ENCODE data around the gene ZNF718. TPM values are rescaled to one million over a fixed set of nuclear protein-coding genes. Genes with fewer than 3 reads are reported as not detected.
"Not testable (repeated sequence)": the region's sequence is repeated elsewhere in the genome, so short reads cannot be mapped to it uniquely, and the experiment has no call there.

Gene ZNF718
- total RNA-seq, 2 experiments from 2014 or later, result 7.7 TPM

- H3K4me1 Mint-ChIP-seq (ENCODE audit: low read depth); intact Hi-C loops (cut with micrococcal nuclease); CTCF ChIA-PET; H3K27me3 Mint-ChIP-seq; H3K27ac Mint-ChIP-seq; DNase-seq; POLR2A ChIA-PET; H3K4me3 Mint-ChIP-seq: not testable (repeated sequence)
- Mint-ChIP-seq H3K9me3 (peaks cover 85% of the 10 kb centered on the region), H3K36me3 (peaks cover 72% of the 10 kb centered on the region)
Observed at GRCh38 chr4:171318-171717, 47.0 kb downstream of the ZNF718 start.

- H3K4me3 Mint-ChIP-seq, result no peak overlapping the region
- no peaks in the 10 kb centered on the region for H3K4me1 Mint-ChIP-seq (ENCODE audit: low read depth)
- no peak overlapping the region for H3K27ac Mint-ChIP-seq
- peaks cover 87% of the 10 kb centered on the region for H3K9me3 Mint-ChIP-seq
- no peak for DNase-seq
- no peaks in the 10 kb centered on the region for H3K27me3 Mint-ChIP-seq
- ChIA-PET POLR2A (no interaction called here), CTCF (interaction anchor here (1.4 kb wide), 1 partner anchor 569 kb away, joined by 4 read pairs; no protein-coding TSS in a partner anchor)
- H3K36me3 Mint-ChIP-seq, result peaks cover 77% of the 10 kb centered on the region
- intact Hi-C loops (cut with micrococcal nuclease), result no loop called here
Observed at GRCh38 chr4:173666-174314, 49.5 kb downstream of the ZNF718 start.

GRCh38 chr4:175986-176385 is 51.7 kb downstream of the ZNF718 start:
- ChIA-PET POLR2A (no interaction called here), CTCF (no interaction called here)
- Mint-ChIP-seq H3K4me1 (ENCODE audit: low read depth) (no peaks in the 10 kb centered on the region), H3K27me3 (no peaks in the 10 kb centered on the region), H3K36me3 (peaks cover 71% of the 10 kb centered on the region), H3K27ac (no peak overlapping the region), H3K4me3 (no peak overlapping the region), H3K9me3 (peaks cover 84% of the 10 kb centered on the region)
- intact Hi-C loops (cut with micrococcal nuclease), result no loop called here
- no peak for DNase-seq

DNA sequence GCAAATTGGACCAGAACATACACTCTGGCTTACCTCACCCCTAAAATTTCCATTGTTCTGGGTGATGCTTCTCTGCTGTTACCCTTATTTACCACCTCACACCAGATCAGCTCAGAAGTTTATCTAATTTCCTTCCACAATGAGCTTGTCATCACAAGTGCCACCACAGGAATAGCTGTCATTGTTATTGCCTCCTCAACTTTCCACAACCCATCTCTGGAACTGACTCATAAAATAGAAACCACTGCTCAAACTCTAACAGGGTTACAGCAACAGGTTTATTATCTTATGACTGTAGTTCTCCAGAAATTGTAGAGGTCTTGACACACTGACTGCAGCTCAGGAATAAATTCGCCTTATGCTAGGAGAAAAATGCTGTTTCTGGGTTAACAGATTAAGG is 52.7 kb downstream of the ZNF718 start:
- CTCF ChIA-PET, result no interaction called here
- POLR2A ChIA-PET, result no interaction called here
- no peak overlapping the region for H3K4me3 Mint-ChIP-seq
- no peak for DNase-seq
- H3K9me3 Mint-ChIP-seq, result peaks cover 82% of the 10 kb centered on the region
- no peaks in the 10 kb centered on the region for H3K27me3 Mint-ChIP-seq
- H3K27ac Mint-ChIP-seq, result no peak overlapping the region
- intact Hi-C loops (cut with micrococcal nuclease), result no loop called here
- H3K36me3 Mint-ChIP-seq, result peaks cover 68% of the 10 kb centered on the region
- H3K4me1 Mint-ChIP-seq (ENCODE audit: low read depth), result no peaks in the 10 kb centered on the region

DNA sequence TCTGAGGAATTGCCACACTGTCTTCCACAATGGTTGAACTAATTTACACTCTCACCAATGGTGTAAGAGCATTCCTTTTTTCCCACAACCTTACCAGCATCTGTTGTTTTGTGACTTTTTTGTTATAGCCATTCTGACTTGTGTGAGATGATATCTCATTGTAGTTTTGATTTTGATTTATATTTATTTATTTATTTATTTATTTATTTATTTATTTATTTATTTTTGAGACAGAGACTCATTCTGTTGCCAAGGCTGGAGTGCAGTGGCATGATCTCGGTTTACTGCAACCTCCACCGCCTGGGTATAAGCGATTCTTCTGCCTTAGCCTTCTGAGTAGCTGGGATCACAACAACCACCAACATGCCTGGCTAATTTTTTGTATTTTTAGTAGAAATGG is 57.9 kb downstream of the ZNF718 start:
- H3K27me3 Mint-ChIP-seq; intact Hi-C loops (cut with micrococcal nuclease); POLR2A ChIA-PET; H3K27ac Mint-ChIP-seq; DNase-seq; CTCF ChIA-PET; H3K4me1 Mint-ChIP-seq (ENCODE audit: low read depth); H3K4me3 Mint-ChIP-seq: not testable (repeated sequence)
- H3K9me3 Mint-ChIP-seq, result peaks cover 85% of the 10 kb centered on the region
- H3K36me3 Mint-ChIP-seq, result peaks cover 81% of the 10 kb centered on the region

GRCh38 chr4:188091-188490 is 63.8 kb downstream of the ZNF718 start:
- POLR2A ChIA-PET, result no interaction called here

DNA sequence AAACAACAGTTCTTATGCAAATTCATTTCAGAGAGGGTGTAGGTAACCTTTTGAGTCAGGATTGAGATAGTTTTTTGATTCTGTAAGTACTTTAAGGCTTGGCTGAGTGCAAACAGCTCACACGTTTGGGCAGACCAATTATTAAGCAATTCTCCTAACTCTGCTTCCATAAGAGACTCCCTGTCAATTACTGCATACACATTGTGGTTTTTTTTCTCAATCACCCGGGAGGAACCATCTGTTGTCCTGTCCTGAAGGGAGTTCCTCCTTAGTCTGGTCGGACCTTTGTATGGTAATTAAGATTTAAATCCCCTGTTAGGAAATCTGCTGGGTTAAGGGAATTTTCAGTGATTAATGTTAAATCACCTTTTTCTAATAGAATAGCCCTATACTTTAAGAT is 70.9 kb downstream of the ZNF718 start:
- intact Hi-C loops (cut with micrococcal nuclease); CTCF ChIA-PET; POLR2A ChIA-PET; H3K4me1 Mint-ChIP-seq (ENCODE audit: low read depth); H3K4me3 Mint-ChIP-seq; H3K27ac Mint-ChIP-seq; H3K27me3 Mint-ChIP-seq; DNase-seq: not testable (repeated sequence)
- Mint-ChIP-seq H3K36me3 (peaks cover 52% of the 10 kb centered on the region), H3K9me3 (peaks cover 85% of the 10 kb centered on the region)

More at GRCh38 chr4:188091-188490, 63.8 kb downstream of the ZNF718 start:
- no peak for DNase-seq
- intact Hi-C loops (cut with micrococcal nuclease), result no loop called here
- Mint-ChIP-seq H3K9me3 (peaks cover 75% of the 10 kb centered on the region), H3K4me3 (no peak overlapping the region), H3K36me3 (peaks cover 62% of the 10 kb centered on the region), H3K27me3 (no peaks in the 10 kb centered on the region), H3K27ac (no peak overlapping the region), H3K4me1 (ENCODE audit: low read depth) (no peaks in the 10 kb centered on the region)
- CTCF ChIA-PET, result no interaction called here

DNA sequence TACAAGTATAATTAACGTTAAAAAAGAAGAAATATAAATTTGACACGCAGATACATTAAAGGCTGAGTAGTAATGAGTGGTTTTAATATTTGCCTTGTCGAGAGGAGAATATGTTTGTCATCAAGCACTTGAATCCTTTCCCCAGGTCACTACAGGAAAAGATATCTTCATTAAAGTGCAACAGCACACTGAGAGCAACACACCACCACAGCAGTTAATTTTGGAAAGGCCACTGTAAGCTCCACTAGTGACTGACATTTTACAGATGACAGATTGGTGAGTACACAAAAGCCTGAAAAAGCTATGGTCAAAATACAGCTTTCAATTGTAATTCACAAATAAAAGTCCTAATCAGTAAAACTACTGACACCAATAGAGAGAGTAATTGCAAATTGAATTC is 76.6 kb downstream of the ZNF718 start:
- Mint-ChIP-seq H3K9me3 (peaks cover 79% of the 10 kb centered on the region), H3K4me3 (no peak overlapping the region), H3K36me3 (peaks cover 61% of the 10 kb centered on the region), H3K27me3 (no peaks in the 10 kb centered on the region), H3K27ac (no peak overlapping the region), H3K4me1 (ENCODE audit: low read depth) (no peaks in the 10 kb centered on the region)
- intact Hi-C loops (cut with micrococcal nuclease), result no loop called here
- CTCF ChIA-PET, result no interaction called here
- no peak for DNase-seq
- POLR2A ChIA-PET, result no interaction called here

DNA sequence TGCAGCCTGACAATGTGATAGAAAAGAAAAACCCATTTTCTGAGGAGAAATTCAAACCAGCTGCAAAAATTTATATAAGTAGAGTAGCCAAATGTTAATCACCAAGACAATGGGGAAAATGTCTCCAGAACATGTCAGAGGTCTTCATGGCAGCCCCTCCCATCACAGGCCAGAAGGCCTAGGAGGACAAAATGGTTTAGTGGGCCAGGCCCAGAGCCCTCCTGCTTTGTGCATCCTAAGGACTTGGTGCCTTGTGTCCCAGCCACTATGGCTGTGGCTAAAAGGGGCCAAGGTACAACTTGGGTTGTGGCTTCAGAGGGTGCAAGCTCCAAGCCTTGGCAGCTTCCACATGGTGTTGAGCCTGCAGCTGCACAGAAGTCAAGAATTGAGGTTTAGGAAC is 78.5 kb downstream of the ZNF718 start:
- peaks cover 76% of the 10 kb centered on the region for H3K9me3 Mint-ChIP-seq

DNA sequence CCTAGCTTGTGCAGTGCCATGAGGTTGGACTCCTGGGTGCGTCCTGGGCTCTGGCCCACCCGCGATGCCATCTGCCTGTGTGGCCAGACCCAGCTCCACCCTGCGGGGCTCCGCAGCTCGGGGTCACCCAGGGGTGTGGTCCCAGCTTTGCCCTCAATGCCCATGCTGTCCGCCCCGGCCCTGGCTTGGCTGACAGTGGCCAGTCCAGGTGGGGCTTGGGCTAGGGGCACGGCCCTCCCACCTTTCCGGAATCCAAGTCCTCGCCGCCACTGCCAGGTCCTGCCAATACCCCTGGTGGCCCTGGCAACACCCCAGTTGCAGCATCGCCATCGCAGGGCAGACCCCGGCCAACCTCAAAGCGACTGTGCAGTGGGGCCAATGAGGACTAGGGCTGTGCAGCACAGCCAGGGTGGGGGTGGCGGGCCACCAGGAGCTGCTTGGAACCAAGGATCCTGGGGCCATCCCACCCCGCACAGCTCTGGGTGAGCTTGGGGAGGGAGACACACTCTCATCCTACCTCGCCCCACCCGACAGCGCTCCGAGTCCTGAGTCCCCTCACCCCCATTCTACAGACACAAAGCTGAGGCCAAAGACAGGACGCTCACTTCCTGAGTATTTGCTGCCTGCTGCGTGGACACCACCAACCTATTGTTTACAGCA is 80.9 kb downstream of the ZNF718 start:
- ChIA-PET CTCF (no interaction called here), POLR2A (no interaction called here)
- peaks cover 72% of the 10 kb centered on the region for H3K9me3 Mint-ChIP-seq
- H3K36me3 Mint-ChIP-seq, result peaks cover 44% of the 10 kb centered on the region
- intact Hi-C loops (cut with micrococcal nuclease), result no loop called here
- H3K4me1 Mint-ChIP-seq (ENCODE audit: low read depth), result peaks cover 16% of the 10 kb centered on the region
- H3K27ac Mint-ChIP-seq, result no peak overlapping the region
- DNase-seq, result no peak
- no peak overlapping the region for H3K4me3 Mint-ChIP-seq
- no peaks in the 10 kb centered on the region for H3K27me3 Mint-ChIP-seq

More for the DNA sequence above, 78.5 kb downstream of the ZNF718 start:
- H3K4me3 Mint-ChIP-seq; DNase-seq; intact Hi-C loops (cut with micrococcal nuclease); POLR2A ChIA-PET; H3K27ac Mint-ChIP-seq; H3K4me1 Mint-ChIP-seq (ENCODE audit: low read depth); CTCF ChIA-PET; H3K27me3 Mint-ChIP-seq: not testable (repeated sequence)
- H3K36me3 Mint-ChIP-seq, result peaks cover 55% of the 10 kb centered on the region

DNA sequence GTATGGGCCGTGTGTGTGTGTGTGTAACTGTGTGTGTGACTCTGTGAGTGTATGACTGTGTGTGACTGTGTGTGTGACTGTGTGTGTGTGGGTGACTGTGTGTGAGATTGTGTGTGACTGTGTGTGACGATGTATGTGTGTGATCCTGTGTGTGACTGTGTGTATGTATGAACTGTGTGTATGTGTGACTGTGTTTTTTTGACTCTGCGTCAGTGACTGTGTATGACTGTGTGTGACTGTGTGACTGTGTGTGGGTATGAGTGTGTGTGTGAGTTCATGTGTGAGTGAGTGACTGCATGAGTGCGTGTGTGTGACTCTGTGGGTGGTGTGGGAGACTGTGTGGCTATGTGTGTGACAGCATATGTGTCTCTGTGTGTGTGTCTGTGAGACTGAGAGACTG is 81.8 kb downstream of the ZNF718 start:
- no peak for DNase-seq
- no peak overlapping the region for H3K4me3 Mint-ChIP-seq
- ChIA-PET POLR2A (no interaction called here), CTCF (no interaction called here)
- H3K27me3 Mint-ChIP-seq, result no peaks in the 10 kb centered on the region
- H3K27ac Mint-ChIP-seq, result no peak overlapping the region
- intact Hi-C loops (cut with micrococcal nuclease), result no loop called here
- peaks cover 41% of the 10 kb centered on the region for H3K36me3 Mint-ChIP-seq
- peaks cover 19% of the 10 kb centered on the region for H3K4me1 Mint-ChIP-seq (ENCODE audit: low read depth)
- H3K9me3 Mint-ChIP-seq, result peaks cover 78% of the 10 kb centered on the region

- POLR2A ChIA-PET; DNase-seq; intact Hi-C loops (cut with micrococcal nuclease); H3K4me3 Mint-ChIP-seq; H3K27me3 Mint-ChIP-seq; H3K27ac Mint-ChIP-seq; CTCF ChIA-PET: not testable (repeated sequence)
- Mint-ChIP-seq H3K9me3 (peaks cover 74% of the 10 kb centered on the region), H3K36me3 (peaks cover 28% of the 10 kb centered on the region), H3K4me1 (ENCODE audit: low read depth) (peaks cover 26% of the 10 kb centered on the region)
Observed at GRCh38 chr4:208416-209096, 84.3 kb downstream of the ZNF718 start.
